Measurements from ENCODE around the gene PTPRE. TPM values are rescaled to one million over a fixed set of nuclear protein-coding genes. Genes with fewer than 3 reads are reported as not detected.

PTPRE gene
- total RNA-seq, 1 experiment from 2014 or later, result 3.1 TPM

- Mint-ChIP-seq H3K27me3 (ENCODE audit: low read depth) (no peaks in the 10 kb centered on the region; the same call in 1 of the 2 replicates), H3K4me1 (no peaks in the 10 kb centered on the region), H3K4me3 (no peak overlapping the region), H3K27ac (no peak overlapping the region), H3K36me3 (0 out of 2 replicates have a peak, but pooled peaks cover 3% of the 10 kb centered on the region), H3K9me3 (peaks cover 20% of the 10 kb centered on the region)
- POLR2A ChIA-PET, result no interaction called here
- DNase-seq (ENCODE audit: low spot score) (no peak), ATAC-seq (no peak)
- no peak for TF ChIP-seq NFATC4 (CRISPR knock-in tag; IDR thresholded peaks at IDR 0.05)
- no peak for TF ChIP-seq ZNF232 (CRISPR knock-in tag; IDR thresholded peaks at IDR 0.05)
- no peak for TF ChIP-seq ZNF512 (CRISPR knock-in tag; IDR thresholded peaks at IDR 0.05; ENCODE audit: borderline replicate concordance)
- TF ChIP-seq ZSCAN18 (CRISPR knock-in tag; IDR thresholded peaks at IDR 0.05), result no peak
- TF ChIP-seq RORB (CRISPR knock-in tag; IDR thresholded peaks at IDR 0.05), result no peak
- TF ChIP-seq FOXK1 (CRISPR knock-in tag; IDR thresholded peaks at IDR 0.05), result no peak
- no peak for TF ChIP-seq PREB (CRISPR knock-in tag; IDR thresholded peaks at IDR 0.05; ENCODE audit: borderline replicate concordance)
- TF ChIP-seq NR1H2 (CRISPR knock-in tag; IDR thresholded peaks at IDR 0.05), result no peak
- no peak for TF ChIP-seq TEAD4 (CRISPR knock-in tag; IDR thresholded peaks at IDR 0.05)
- no peak for TF ChIP-seq OVOL2 (CRISPR knock-in tag; IDR thresholded peaks at IDR 0.05; ENCODE audit: borderline replicate concordance)
- CTCF ChIA-PET, result no interaction called here
Measured at GRCh38 chr10:127952575-127952869, 45.6 kb downstream of the PTPRE start.

- H3K4me1 Mint-ChIP-seq, result no peaks in the 10 kb centered on the region
- TF ChIP-seq ZNF425 (CRISPR knock-in tag; conservative IDR thresholded peaks at IDR 0.05) (no peak), ZNF671 (CRISPR knock-in tag; IDR thresholded peaks at IDR 0.05) (no peak), NR1H2 (CRISPR knock-in tag; IDR thresholded peaks at IDR 0.05) (no peak), OVOL2 (CRISPR knock-in tag; IDR thresholded peaks at IDR 0.05; ENCODE audit: borderline replicate concordance) (no peak), IRF2 (CRISPR knock-in tag; IDR thresholded peaks at IDR 0.05; ENCODE audit: borderline replicate concordance, low read depth) (no peak), JUN (CRISPR knock-in tag; IDR thresholded peaks at IDR 0.05) (no peak), E2F1 (CRISPR knock-in tag; IDR thresholded peaks at IDR 0.05) (no peak), ZNF232 (CRISPR knock-in tag; IDR thresholded peaks at IDR 0.05) (no peak), AR (CRISPR knock-in tag; IDR thresholded peaks at IDR 0.05) (no peak), EMX1 (CRISPR knock-in tag; IDR thresholded peaks at IDR 0.05) (no peak)
- H3K9me3 Mint-ChIP-seq, result peaks cover 20% of the 10 kb centered on the region
- no peak overlapping the region for H3K27ac Mint-ChIP-seq
- no peak overlapping the region for H3K4me3 Mint-ChIP-seq
- ChIA-PET POLR2A (no interaction called here), CTCF (no interaction called here)
- ATAC-seq (no peak), DNase-seq (ENCODE audit: low spot score) (no peak)
- H3K27me3 Mint-ChIP-seq (ENCODE audit: low read depth), result no peaks in the 10 kb centered on the region; the same call in 1 of the 2 replicates
- H3K36me3 Mint-ChIP-seq, result 0 out of 2 replicates have a peak, but pooled peaks cover 3% of the 10 kb centered on the region
Measured at GRCh38 chr10:127952918-127953317, 46.0 kb downstream of the PTPRE start.
